Osteoblast (primary cell): ENCODE results near the gene ATMIN. TPM values are rescaled to one million over a fixed set of nuclear protein-coding genes. Genes with fewer than 3 reads are reported as not detected.

ENCODE experiments used
- DNase-seq: peaks from one replicate; pipeline ENCODE4 v3.0.0; 2011; ENCODE audit warnings: low spot score, mixed read lengths; ENCODE audit not compliant: insufficient read length; ENCODE audit errors: missing footprints
- H2AFZ ChIP-seq: 2 replicates; pipeline ENCODE4 v1.6.0; 2011; ENCODE audit warnings: mild to moderate bottlenecking, low read length
- H3K27ac ChIP-seq: 2 replicates; pipeline ENCODE4 v1.5.1; 2011; ENCODE audit warnings: mild to moderate bottlenecking, low read depth, low read length, moderate library complexity
- H3K27me3 ChIP-seq: 2 replicates; pipeline ENCODE4 v1.6.0; 2012; ENCODE audit warnings: mild to moderate bottlenecking, control low read depth, inconsistent platforms, low read length, moderate library complexity; ENCODE audit not compliant: insufficient read depth
- H3K36me3 ChIP-seq: 2 replicates; pipeline ENCODE4 v1.5.1; 2011; ENCODE audit warnings: mild to moderate bottlenecking, low read length, control low read depth, moderate library complexity; ENCODE audit not compliant: insufficient read depth
- H3K4me1 ChIP-seq: 2 replicates; pipeline ENCODE4 v1.5.1; 2011; ENCODE audit warnings: mild to moderate bottlenecking, low read length, control low read depth, moderate library complexity; ENCODE audit not compliant: insufficient read depth
- H3K4me2 ChIP-seq: 2 replicates; pipeline ENCODE4 v1.6.0; 2011; ENCODE audit warnings: mild to moderate bottlenecking, low read length; ENCODE audit not compliant: insufficient read depth
- H3K4me3 ChIP-seq: fragments of 200-600 bp; sonication (generic); 3 replicates; pipeline ENCODE4 v1.5.1; 2012; ENCODE audit warnings: mild to moderate bottlenecking, low read length, inconsistent platforms; ENCODE audit not compliant: insufficient read depth
- H3K79me2 ChIP-seq: 2 replicates; pipeline ENCODE4 v1.6.0; 2012; ENCODE audit warnings: mild to moderate bottlenecking, low read length, control low read depth, inconsistent platforms; ENCODE audit not compliant: insufficient read depth
- H3K9me3 ChIP-seq: 2 replicates; pipeline ENCODE4 v1.5.1; 2011; ENCODE audit warnings: low read depth, low read length, control low read depth
- H4K20me1 ChIP-seq: 2 replicates; pipeline ENCODE4 v1.6.0; 2012; ENCODE audit warnings: mild to moderate bottlenecking, low read length, control low read depth; ENCODE audit not compliant: insufficient read depth
- total RNA-seq: library from RNA; depleted of rRNA; stranded (reverse); fragments of >200 nt; gene quantifications from 2 replicates; pipeline ENCODE4 v1.2.3, GENCODE V29; 2012
- TF ChIP-seq, protein P1 (sequence below): IDR thresholded peaks from 2 replicates; pipeline ENCODE4 v1.5.1; 2011; ENCODE audit warnings: mild to moderate bottlenecking, low read depth, low read length, moderate library complexity; ENCODE audit errors: extremely low read depth

Gene ATMIN
- 61.2 and 64.5 TPM in 2 replicates for total RNA-seq

- no peaks in the 10 kb centered on the region for H3K9me3 ChIP-seq
- H3K79me2 ChIP-seq: peaks cover 41% of the 10 kb centered on the region
- peak within 1 kb of the TSS; percentile 84 for H3K4me3 ChIP-seq
- H2AFZ ChIP-seq: peak within 1 kb of the TSS; percentile 88
- H3K27me3 ChIP-seq: no peaks in the 10 kb centered on the region
- H3K36me3 ChIP-seq: peaks cover 7% of the 10 kb centered on the region
- DNase-seq: peak; percentile 100
- TF ChIP-seq, protein P1, sequence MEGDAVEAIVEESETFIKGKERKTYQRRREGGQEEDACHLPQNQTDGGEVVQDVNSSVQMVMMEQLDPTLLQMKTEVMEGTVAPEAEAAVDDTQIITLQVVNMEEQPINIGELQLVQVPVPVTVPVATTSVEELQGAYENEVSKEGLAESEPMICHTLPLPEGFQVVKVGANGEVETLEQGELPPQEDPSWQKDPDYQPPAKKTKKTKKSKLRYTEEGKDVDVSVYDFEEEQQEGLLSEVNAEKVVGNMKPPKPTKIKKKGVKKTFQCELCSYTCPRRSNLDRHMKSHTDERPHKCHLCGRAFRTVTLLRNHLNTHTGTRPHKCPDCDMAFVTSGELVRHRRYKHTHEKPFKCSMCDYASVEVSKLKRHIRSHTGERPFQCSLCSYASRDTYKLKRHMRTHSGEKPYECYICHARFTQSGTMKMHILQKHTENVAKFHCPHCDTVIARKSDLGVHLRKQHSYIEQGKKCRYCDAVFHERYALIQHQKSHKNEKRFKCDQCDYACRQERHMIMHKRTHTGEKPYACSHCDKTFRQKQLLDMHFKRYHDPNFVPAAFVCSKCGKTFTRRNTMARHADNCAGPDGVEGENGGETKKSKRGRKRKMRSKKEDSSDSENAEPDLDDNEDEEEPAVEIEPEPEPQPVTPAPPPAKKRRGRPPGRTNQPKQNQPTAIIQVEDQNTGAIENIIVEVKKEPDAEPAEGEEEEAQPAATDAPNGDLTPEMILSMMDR: peak; percentile 83
- peak within 1 kb of the TSS; percentile 64 for H3K27ac ChIP-seq
- H3K4me1 ChIP-seq: peaks cover 9% of the 10 kb centered on the region
- peaks cover 20% of the 10 kb centered on the region for H4K20me1 ChIP-seq
- H3K4me2 ChIP-seq: peak within 1 kb of the TSS; percentile 96
These were observed at the start of gene ATMIN for GRCh38 chr16:81035398-81035974. Gene ATMIN (plus strand): TSS chr16:81035842. CDS start chr16:81035871, 29 bp downstream.

DNA sequence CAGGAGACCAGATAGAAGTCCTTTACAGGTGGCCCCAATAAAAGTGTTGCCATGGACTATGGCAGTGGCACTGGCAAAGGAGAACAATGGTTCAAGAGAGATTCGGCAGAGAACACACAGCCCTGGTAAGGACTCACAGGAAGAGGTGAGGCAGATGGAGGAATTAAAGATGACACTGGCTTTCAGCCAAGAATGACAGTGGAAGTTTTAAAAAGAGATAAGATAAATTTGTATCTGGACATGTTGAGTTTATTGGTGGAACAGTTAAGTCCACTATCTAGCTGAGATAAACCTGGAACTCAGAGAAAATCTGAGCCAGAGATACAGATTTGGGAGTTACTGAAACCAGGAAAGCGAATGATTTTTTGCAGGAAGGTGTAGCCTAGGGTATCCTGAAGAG lies 49.1 kb upstream of the ATMIN start:
- Histone ChIP-seq H3K79me2 (peaks cover 77% of the 10 kb centered on the region), H3K9me3 (no peaks in the 10 kb centered on the region), H4K20me1 (no peaks in the 10 kb centered on the region), H3K4me3 (no peak overlapping the region), H3K36me3 (no peaks in the 10 kb centered on the region), H3K27ac (no peak overlapping the region), H3K27me3 (no peaks in the 10 kb centered on the region), H2AFZ (no peak overlapping the region), H3K4me1 (peaks cover 13% of the 10 kb centered on the region), H3K4me2 (no peak overlapping the region)
- TF ChIP-seq, protein P1: no peak
- DNase-seq: no peak

DNA sequence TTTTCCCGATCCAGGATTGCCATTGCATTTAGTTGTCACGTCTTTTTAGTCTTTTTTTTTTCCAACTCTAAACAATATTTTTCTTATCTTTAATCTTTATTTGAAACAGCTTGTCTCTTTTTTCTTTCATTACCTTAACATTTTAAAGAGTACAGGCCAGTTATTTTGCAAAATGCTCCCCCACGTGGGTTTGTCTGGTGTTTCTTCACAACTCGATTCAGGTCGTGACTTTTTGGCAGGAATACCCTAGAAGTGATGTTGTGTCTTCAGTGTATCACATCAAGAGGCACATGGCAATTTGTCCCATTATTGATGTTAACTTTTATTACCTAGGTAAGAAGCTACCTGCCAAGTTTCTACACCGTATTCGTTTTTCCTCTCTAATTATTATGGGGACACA lies 46.9 kb upstream of the ATMIN start:
- H2AFZ ChIP-seq: no peak overlapping the region
- TF ChIP-seq, protein P1: no peak
- DNase-seq: no peak
- H3K79me2 ChIP-seq: peaks cover 73% of the 10 kb centered on the region
- H3K27me3 ChIP-seq: no peaks in the 10 kb centered on the region
- peaks cover 33% of the 10 kb centered on the region for H3K4me1 ChIP-seq
- no peaks in the 10 kb centered on the region for H3K36me3 ChIP-seq
- H4K20me1 ChIP-seq: no peaks in the 10 kb centered on the region
- no peak overlapping the region for H3K4me2 ChIP-seq
- H3K4me3 ChIP-seq: no peak overlapping the region
- no peak overlapping the region for H3K27ac ChIP-seq
- H3K9me3 ChIP-seq: no peaks in the 10 kb centered on the region

- H4K20me1 ChIP-seq: no peaks in the 10 kb centered on the region
- no peaks in the 10 kb centered on the region for H3K9me3 ChIP-seq
- no peak overlapping the region for H2AFZ ChIP-seq
- H3K36me3 ChIP-seq: no peaks in the 10 kb centered on the region
- H3K4me1 ChIP-seq: peaks cover 43% of the 10 kb centered on the region
- H3K4me2 ChIP-seq: no peak overlapping the region
- H3K79me2 ChIP-seq: peaks cover 69% of the 10 kb centered on the region
- DNase-seq: no peak
- H3K4me3 ChIP-seq: no peak overlapping the region
- H3K27me3 ChIP-seq: no peaks in the 10 kb centered on the region
- H3K27ac ChIP-seq: no peak overlapping the region
- TF ChIP-seq, protein P1: no peak
These were observed 45.8 kb upstream of the ATMIN start for GRCh38 chr16:80989801-80990200.
